CD4-positive, alpha-beta T cell treated with Interleukin-1 beta for 1 hour (primary cell): Measurements from ENCODE around the gene SUPT4H1.

Experiments used
- DNase-seq, 2 donors: peaks; one replicate each; pipeline ENCODE4 v3.0.0-alpha.2; 2020 to 2022

Gene SUPT4H1

DNA sequence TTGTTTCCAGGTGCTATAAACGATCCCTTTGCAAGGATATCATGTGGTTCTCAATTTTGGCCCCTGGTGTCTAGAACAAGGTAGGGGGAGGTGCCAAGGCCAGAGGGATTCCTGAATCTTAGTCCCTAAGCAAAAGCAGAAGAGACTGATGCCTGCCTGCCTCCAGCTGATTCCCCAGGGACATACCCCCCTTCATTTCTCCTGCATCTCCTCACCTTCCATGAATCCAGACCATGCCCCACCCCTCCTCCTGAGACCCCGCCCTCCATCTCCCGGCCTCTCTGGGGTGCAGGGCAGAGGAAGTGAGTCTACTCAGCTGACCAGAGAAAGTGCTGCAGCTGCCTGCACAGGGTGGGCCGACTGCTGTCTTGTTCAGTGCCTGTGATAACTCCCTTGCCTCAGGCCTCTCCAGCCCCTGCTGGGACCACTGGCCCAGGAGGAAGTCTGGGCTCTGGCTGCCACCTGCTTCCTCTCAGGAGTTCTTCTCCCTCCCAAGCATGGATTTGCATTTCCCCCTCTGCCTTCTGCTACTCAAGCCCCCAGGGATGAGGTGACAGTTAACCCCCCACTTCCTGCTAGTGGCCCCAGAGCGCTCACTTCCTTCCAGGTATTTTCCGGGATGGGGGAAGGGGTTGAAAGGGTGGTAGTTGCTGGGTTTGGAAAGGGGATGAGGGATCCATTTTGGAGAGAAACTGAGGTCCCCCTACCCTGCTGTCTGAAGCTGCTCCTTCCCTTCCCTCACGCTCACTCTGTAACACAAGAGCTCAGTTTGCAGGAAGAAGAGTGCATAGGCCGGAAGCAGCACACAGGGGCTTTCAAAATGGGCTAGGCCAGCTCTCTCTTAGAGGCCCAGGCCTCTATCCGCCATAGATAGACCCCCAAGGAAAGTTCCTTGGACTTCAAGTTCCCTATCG, 12.9 kb downstream of the SUPT4H1 start:
- DNase-seq = peak; percentile 44 to 70

GRCh38 chr17:58338454-58338840, 13.6 kb downstream of the SUPT4H1 start:
- DNase-seq = no peak

GRCh38 chr17:58337600-58338453, 14.2 kb downstream of the SUPT4H1 start:
- peak; percentile 92 to 95 for DNase-seq

- DNase-seq = peak; percentile 71 to 73
Observed at GRCh38 chr17:58337210-58337599, 14.8 kb downstream of the SUPT4H1 start.

DNA sequence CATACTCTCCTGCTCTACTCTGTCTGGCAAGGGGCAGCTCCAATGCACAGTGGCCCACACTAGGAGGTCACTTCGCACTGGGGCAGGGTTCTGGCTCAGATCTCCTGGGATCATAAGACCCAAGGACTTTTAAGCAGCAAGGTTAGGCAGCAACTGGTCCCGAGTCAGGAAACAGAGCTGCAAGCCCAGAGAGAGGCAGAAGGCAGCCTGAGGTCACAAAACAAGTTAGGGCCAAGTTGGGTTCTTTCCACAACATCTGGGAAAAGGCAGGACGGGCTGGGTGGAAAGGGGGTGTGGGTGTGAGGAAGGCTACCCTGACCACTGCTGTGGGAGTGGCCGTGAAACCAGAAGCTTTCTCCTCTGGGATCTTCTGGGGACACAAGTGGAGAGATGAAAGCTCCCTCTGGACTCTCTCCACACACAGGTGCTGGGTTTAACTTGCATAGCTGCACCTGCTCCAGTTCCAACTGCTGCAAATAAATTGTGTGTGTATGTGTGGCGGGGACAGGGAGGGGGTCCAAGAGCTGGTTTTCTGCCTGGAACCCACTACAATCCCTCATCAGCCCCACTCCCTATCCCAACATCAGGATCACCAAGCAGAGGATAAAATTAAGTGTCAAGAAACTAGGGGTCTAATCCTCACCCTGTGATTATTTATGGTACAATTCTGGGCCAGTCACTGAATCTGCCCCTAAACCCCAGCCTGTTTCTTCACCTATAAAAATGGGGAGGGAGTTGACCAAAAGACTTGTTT, 15.4 kb downstream of the SUPT4H1 start:
- no peak for DNase-seq

DNA sequence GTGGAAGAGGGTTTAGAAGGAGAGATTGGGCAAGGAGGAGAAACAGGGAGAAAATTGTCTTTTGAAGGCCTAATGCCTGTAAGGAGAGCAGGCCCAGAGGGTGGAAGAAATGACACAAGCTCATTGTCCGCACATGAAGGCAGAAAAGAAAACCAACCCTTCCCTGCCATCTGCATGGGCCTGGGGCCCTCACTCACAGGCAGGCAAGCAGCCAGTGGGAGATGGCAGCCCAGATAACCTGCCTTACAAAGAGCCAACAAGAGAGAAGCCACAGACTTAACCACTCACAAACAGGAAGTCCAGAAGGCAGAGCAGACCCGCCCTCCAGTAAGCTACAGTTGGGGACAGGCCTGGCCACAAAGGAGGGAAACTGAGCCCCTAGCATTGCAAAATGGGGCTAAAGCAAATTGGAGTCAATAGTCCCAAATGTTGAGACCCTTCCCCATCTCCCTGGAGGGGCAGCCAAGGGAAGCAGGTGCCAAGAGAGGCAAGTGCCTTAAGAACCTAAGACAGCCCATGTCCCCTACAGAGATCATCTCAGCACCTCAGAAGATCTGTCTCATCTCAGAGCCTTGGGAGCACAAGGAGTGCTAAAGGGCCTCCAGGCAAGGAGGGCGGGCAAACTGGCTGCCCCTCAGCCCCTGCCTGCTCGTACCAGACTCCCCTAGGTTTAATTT, 16.1 kb downstream of the SUPT4H1 start:
- peak; percentile 79 to 83 for DNase-seq

GRCh38 chr17:58335061-58335731, 16.8 kb downstream of the SUPT4H1 start:
- peak in 1 of 2 donors; percentile 34 for DNase-seq

DNA sequence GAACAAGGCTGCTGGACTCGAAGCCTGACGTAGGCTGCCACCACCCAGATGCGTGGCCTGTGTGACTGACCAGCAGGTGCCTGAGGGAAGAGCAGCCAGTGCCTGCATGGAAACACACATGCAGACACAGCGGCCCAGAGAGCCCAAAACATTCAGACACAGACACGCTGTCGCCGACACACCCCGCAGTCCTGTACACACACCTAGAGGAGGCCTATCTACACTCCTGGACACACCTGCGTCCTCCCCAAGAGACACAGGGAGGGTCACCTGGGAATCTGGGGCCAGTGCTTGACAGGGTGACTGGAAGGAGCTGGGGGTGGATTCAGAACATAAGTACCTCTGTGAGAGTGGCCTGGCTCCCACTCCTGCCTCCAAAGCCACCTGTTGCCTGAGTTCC, 17.3 kb downstream of the SUPT4H1 start:
- DNase-seq = no peak

DNA sequence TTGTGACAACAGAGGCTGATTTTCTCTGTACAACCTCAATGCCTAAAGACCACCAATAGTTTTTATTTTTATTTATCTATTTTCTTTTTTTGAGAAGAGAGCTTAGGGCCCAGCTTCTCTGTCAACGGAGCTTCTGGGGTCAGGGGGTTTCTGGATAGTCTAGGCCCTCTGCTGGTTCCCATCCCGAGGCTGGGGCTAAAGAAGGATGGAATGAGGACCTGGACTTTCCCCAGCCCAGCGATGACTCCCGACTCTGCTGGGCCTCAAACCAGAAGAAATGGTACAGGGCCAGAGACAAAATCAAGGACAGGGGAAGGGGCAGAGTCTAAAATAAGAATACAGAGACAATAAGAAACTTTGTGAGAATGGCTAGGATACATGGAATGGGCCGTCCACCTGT, 17.7 kb downstream of the SUPT4H1 start:
- DNase-seq = no peak

DNA sequence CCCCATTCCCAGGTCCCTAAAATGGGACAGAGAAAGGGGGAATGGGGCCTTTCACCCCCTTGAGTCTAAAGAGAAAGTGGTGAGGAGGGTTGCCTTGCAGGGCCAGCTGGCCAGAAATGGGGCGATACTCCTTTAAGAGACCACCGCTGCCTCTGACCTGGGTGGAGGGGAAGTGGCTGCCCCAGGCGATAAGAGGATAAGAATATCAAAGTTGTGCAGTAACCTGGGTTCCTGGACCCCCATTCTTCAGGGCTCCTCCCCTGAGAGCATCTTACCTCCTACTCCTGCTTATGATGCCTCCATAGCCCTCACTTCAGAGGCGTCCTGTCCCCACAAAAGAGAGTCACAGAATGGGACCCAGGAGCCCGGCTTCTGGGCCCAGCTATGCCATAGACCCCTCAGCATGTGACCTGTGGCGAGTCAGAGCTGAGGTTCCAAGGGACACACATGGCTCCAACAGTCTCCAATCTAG, 18.2 kb downstream of the SUPT4H1 start:
- DNase-seq = peak in 1 of 2 donors; percentile 37

DNA sequence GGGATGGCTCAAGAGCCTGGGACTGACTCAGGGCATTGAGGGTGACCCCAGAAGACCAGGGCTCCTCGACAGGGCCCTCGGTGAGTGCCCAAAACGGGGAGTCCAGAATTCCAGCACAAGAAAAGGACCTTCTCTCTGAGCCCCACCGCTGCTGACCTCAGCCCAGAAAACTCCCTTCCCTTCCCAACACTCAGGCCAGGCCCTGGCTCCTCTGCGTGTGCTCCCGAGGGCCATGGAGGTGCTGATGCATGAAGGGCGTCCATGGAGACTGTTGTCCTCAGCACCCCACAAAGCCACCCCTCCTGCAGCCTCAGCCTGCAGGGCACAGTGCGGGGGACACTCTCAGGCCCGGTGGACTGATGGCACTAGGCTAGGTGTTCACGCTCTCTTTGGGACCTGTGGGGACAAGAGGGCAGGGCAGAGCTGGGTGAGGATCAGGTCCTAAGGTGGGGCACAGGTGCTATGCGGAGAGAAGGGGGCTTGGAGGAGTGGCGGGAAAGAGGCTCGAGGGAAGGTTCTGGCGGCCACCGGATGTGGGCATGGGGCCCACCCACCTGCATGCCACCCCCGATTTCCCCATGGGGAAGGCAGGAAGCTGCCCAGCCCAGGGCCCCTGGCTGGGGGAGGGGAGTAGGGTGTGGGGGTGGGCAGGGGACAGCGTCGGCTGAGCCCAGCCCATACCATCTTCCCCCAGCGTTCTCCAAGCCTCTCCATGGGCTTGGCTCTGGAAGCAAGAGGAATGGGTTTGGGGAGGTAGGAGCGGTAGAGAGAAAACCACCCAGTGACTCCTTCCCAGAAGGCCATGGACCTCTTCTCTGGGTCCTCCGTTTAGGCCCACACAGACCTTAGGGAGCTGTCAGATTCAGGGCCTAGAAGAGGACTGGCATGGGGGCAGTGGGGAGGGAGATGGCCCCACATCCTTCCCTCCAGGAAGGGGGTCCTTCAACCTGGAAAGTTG, 18.9 kb downstream of the SUPT4H1 start:
- DNase-seq = peak in 1 of 2 donors; percentile 50

DNA sequence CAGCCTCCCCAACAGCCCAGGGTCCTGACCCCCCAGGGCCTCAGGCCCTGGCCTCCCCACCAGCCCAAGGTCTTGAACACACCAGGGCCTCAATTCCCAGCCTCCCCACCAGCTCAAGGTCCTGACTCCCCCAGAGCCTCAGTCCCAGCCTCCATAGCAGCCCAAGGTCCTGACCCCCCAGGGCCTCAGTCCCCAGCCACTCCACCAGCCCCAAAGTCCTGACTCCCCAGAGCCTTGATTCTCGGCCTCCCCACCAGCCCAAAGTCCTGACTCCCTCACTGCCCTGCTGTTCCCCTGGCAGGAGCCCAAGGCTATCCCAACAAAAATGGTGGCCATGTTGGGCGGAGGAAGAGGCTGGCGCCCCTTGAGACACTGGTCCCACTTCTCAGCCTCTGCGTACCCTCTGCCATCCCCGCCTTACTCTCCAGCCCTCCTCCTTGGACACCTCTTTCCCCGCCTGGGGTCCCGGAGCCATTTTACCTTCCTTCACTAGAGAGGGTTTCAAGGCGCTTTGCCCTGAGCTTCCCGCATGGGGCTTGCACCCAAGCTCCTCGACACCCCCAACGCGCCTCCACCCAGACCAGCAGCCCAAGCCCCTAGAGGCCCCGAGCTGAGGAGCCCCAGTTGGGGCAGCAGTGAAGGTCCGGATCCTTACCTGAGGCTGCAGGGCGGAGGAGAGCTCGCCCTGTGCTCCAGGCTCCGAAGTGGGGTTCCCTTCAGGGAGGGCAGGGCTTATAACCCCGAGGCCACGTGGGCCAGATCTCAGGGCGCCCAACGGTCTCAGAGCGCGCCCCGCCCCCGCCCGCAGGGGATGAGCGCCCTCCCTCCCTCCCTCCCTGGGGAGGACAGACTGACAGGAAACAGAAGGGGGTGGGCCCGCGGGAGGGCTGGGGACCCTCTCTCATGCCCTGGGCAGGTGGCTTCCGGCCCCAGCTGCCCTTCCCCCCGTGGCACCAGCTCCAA, 19.9 kb downstream of the SUPT4H1 start:
- DNase-seq = peak; percentile 91 to 93

DNA sequence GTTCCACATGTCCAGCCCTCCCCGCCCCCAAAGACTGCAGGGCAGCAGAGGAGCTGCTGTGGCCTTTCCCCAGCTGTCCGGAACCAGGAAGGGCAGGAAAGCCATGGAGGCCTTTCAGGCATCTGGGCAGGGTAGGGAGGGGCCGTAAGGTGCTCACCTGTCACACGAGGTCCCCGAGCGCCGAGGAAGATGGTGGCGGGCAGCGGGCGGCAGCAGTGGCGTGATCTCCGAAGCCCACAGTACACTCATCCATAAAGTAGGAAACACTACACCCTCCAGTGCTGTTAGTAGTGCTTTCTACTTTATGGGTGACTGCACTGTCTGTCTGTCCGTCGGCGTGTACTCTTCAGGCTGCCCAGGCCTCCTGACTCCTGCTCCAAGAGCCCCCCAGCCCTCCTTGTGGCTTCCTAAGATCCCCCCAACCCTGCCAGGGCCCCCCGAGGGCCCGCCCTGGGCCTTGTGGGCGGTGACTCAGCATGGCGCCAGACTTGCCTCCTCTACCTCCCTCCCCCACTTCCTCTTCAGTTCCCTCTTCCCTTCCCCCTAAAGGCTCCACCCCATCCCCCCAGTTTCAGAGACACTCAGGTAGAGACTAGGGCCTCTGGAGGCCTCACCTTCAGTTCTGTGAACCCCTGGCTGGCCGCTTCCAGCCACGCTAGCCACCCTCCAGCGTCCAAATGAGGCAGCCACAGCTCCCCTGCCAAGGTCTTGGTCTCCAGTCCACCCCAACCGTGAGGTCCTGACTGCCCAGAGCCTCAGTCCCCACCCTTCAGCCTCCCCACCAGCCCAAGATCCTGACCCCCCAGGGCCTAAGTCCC, 20.8 kb downstream of the SUPT4H1 start:
- DNase-seq = peak; percentile 75 to 81

- DNase-seq = no peak
Observed at GRCh38 chr17:58330538-58330996, 21.4 kb downstream of the SUPT4H1 start.

DNA sequence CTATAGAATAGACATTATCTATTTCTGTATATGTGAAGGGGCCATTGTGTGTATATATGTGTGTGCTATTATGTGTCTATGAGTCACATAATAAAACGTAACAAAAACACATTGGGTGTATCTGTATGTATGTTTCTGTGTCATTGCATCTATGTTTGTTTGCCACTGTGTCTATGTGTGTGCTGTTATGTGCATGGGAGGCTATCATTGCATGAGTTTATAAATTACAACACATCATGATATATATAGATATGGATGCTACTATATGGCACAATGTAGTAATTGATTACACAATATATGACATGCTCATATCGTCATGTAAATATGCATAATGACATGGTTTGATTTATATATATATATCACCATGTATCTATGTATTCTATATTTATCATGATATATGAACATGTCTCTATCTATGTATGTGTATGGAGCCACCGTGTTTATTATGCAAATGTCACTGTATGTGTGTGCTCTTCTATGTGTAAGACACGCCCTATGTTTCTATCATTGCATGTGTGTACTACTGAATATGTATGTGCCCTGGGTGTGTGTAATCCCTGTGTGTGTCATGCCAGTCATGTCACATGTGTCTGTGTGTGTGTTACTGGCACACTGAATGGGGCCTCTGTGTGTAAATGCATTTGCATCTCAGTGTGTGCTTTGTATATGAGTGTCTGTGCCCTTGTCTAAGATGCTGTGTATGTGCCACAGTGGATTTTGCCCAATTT, 22.0 kb downstream of the SUPT4H1 start:
- peak; percentile 67 to 68 for DNase-seq

DNA sequence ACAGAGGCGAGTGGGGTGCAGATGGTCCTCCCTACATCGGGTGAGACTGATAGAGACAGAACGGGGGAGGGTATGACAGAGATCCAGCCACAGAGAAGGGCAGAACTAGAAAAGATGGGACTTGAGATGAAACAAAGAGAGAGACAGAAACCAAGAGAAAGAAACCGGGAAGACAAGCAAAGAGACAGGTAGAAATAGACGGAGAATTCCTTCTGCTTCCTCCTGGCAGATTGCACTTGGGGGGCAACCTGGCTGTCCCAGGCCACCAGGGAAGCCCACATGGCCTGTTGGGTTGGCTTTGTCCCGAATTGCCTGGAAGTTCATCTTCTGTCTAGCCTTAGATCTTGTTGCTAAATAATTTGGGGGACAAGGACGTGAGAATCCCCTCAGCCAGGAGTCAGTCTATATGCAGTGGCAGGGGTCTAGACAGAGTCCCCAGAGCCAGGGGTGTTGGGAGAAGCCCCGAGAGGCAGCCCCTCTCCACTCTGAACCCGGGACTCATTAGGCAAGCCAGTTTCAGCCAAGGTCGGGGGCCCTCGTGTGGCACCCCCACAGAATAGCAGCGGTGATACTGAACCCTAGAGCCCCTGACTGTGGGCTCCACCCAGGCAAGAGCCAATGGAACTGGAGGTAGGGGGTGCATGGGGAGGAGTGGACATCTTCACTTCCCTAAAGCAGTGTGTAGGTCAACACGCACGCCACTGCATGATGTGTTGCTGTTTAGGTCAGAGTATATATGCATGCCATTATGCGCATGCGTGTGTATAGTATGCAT, 22.8 kb downstream of the SUPT4H1 start:
- peak; percentile 83 to 89 for DNase-seq
